Stimulated activated CD8-positive, alpha-beta memory T cell treated with anti-CD3 and anti-CD28 coated beads, Interleukin-4, amount 100 ng/mL, for 4 hours (primary cell): ENCODE data around the gene POLG.
A peak's percentile ranks its signal among the peaks of the same experiment; 100 is the strongest.

Experiments used
- DNase-seq, 2 donors: peaks; one replicate each; pipeline ENCODE4 v3.0.0-alpha.2; 2020; ENCODE audit warnings: low read depth in 2 of 2, low spot score in 1 of 2

POLG gene

GRCh38 chr15:89356634-89357298 is 22.1 kb upstream of the POLG start:
- DNase-seq = no peak

- DNase-seq = no peak
Measured at GRCh38 chr15:89353991-89354390, 19.4 kb upstream of the POLG start.

GRCh38 chr15:89352476-89352875 is 17.9 kb upstream of the POLG start:
- no peak for DNase-seq

GRCh38 chr15:89349206-89349558 is 14.6 kb upstream of the POLG start:
- DNase-seq = no peak

GRCh38 chr15:89346516-89347231 is 12.1 kb upstream of the POLG start:
- no peak for DNase-seq

GRCh38 chr15:89345248-89345647 is 10.6 kb upstream of the POLG start:
- no peak for DNase-seq

GRCh38 chr15:89342840-89343239 is 8.2 kb upstream of the POLG start:
- DNase-seq = no peak

GRCh38 chr15:89341316-89342005 is 6.8 kb upstream of the POLG start:
- no peak for DNase-seq

GRCh38 chr15:89340573-89340972 is 5.9 kb upstream of the POLG start:
- DNase-seq = no peak

GRCh38 chr15:89338036-89338435 is 3.4 kb upstream of the POLG start:
- DNase-seq = no peak

GRCh38 chr15:89335298-89336041 is 846 bp upstream of the POLG start:
- DNase-seq = no peak

- DNase-seq = peak in 1 of 2 donors; percentile 12
Measured at GRCh38 chr15:89333959-89334509, 590 bp downstream of the POLG start.

GRCh38 chr15:89333011-89333860 is 1.4 kb downstream of the POLG start:
- DNase-seq = no peak

- no peak for DNase-seq
Measured at GRCh38 chr15:89332446-89332845, 2.2 kb downstream of the POLG start.

GRCh38 chr15:89330881-89331595 is 3.6 kb downstream of the POLG start:
- no peak for DNase-seq

- DNase-seq = no peak
Measured at GRCh38 chr15:89330119-89330518, 4.5 kb downstream of the POLG start.

GRCh38 chr15:89329329-89330084 is 5.1 kb downstream of the POLG start:
- DNase-seq = no peak

- DNase-seq = no peak
Measured at GRCh38 chr15:89328398-89329254, 6.0 kb downstream of the POLG start.
